Endodermal cell (in vitro differentiated cells): Measurements from ENCODE around the gene CORO7. TPM values are rescaled to one million over a fixed set of nuclear protein-coding genes. Genes with fewer than 3 reads are reported as not detected.

Experiments used
- DNase-seq: peaks from one replicate; pipeline ENCODE4 v3.0.0-alpha.2; 2017
- H3K27ac ChIP-seq: 2 replicates; pipeline ENCODE4 v1.5.1; 2013; ENCODE audit warnings: mild to moderate bottlenecking, low read depth, low read length, moderate library complexity
- H3K27me3 ChIP-seq: 2 replicates; pipeline ENCODE4 v1.6.1; 2013; ENCODE audit warnings: mild to moderate bottlenecking, low read length, moderate library complexity; ENCODE audit not compliant: insufficient read depth, control insufficient read depth, poor library complexity, severe bottlenecking
- H3K36me3 ChIP-seq: 2 replicates; pipeline ENCODE4 v1.7.0; 2013; ENCODE audit warnings: mild to moderate bottlenecking, low read length, moderate library complexity; ENCODE audit not compliant: control insufficient read depth, insufficient read depth
- H3K4me1 ChIP-seq: one replicate; pipeline ENCODE4 v1.7.0; 2013; ENCODE audit warnings: low read length; ENCODE audit not compliant: control insufficient read depth, insufficient read depth
- H3K4me3 ChIP-seq: 2 replicates; pipeline ENCODE4 v1.5.1; 2013; ENCODE audit warnings: mild to moderate bottlenecking, low read length, moderate library complexity
- H3K9ac ChIP-seq: 2 replicates; pipeline ENCODE4 v1.6.1; 2013; ENCODE audit warnings: mild to moderate bottlenecking, low read length, moderate library complexity; ENCODE audit not compliant: poor library complexity, severe bottlenecking; ENCODE audit errors: extremely low read depth
- H3K9me3 ChIP-seq: 2 replicates; pipeline ENCODE4 v1.6.1; 2013; ENCODE audit warnings: mild to moderate bottlenecking, low read length, moderate library complexity; ENCODE audit not compliant: control insufficient read depth
- H3K27ac Mint-ChIP-seq: 2 replicates; pipeline ENCODE4 v1.8.0; 2020; ENCODE audit warnings: mixed read lengths
- H3K27me3 Mint-ChIP-seq: 2 replicates; pipeline ENCODE4 v1.8.0; 2021; ENCODE audit warnings: mild to moderate bottlenecking, mixed read lengths; ENCODE audit not compliant: insufficient read depth
- H3K36me3 Mint-ChIP-seq: 2 replicates; pipeline ENCODE4 v1.8.0; 2020; ENCODE audit warnings: low read depth, mixed read lengths
- H3K4me1 Mint-ChIP-seq: 2 replicates; pipeline ENCODE4 v1.8.0; 2020; ENCODE audit warnings: mixed read lengths
- H3K4me3 Mint-ChIP-seq: 2 replicates; pipeline ENCODE4 v1.8.0; 2020; ENCODE audit warnings: mild to moderate bottlenecking, moderate library complexity, mixed read lengths
- H3K9me3 Mint-ChIP-seq: 2 replicates; pipeline ENCODE4 v1.8.0; 2020; ENCODE audit warnings: mild to moderate bottlenecking, mixed read lengths
- WGBS, 2 experiments: methylation state at CpG; one replicate each; pipeline versions ENCODE4 v1.1.5 to v1.1.7; 2013; ENCODE audit warnings: missing lambda C conversion rate in 2 of 2, mixed read lengths in 1 of 2; ENCODE audit not compliant: insufficient coverage in 1 of 2, insufficient read length in 1 of 2; 5-methylcytosine and 5-hydroxymethylcytosine counted together
- total RNA-seq, 2 donors: library from RNA; stranded (reverse); fragmentation: NEBNext Ultra II Directional in 1 of 2; extraction: Animal tissue kit (Norgen Biotek cat#: 25700) in 1 of 2; gene quantifications; 2 replicates in 1 of 2; 3 replicates in 1 of 2; pipeline ENCODE4 v1.2.1, GENCODE V29; 2021
- TF ChIP-seq, protein P1 (sequence below): fragments of 200-600 bp; sonication (generic); conservative IDR thresholded peaks from 2 replicates; pipeline ENCODE4 v1.5.0; 2021; ENCODE audit warnings: antibody characterized with exemption, mild to moderate bottlenecking

Gene CORO7
- total RNA-seq, 2 donors from 2014 or later: 32.5 to 37.5 TPM

DNA sequence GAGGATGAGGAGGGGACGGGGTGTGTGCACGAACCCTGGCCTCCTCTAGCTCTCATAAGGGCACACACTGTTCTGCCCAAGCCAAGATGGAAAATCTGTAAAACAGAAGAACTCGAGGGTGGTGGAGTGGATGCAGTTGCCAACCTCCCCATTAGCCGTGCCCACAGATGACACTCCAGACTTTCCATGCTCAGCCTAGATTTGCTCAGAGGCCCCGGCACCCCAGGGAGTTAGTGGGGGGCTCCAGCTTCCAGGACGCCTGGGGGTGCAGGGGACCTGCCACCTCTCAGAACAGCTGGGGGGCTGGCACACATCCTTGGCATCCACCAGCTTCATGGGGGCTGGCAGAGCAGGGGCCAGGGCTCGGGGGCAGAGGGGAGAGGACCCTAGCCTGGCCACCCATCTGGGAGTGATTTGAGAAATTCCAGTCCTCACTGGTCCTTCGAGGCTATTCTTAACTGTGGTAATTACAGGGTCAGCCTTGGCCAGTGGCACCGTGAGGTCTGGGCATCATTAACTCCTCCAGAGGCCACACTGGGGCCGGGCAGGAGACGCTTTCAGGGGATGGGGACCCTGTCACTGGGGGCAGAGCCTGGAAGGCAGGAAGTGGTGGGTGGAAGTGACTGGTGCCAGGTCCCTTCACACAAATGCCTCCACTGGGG is 30.5 kb downstream of the CORO7 start:
- H3K36me3 ChIP-seq: no peaks in the 10 kb centered on the region
- DNase-seq: peak; percentile 33
- Mint-ChIP-seq H3K27me3 (no peaks in the 10 kb centered on the region), H3K27ac (peak overlapping the region; percentile 30), H3K9me3 (no peaks in the 10 kb centered on the region), H3K4me3 (no peak overlapping the region), H3K4me1 (peaks cover 6% of the 10 kb centered on the region), H3K36me3 (no peaks in the 10 kb centered on the region)
- H3K4me3 ChIP-seq: no peak overlapping the region
- 90 to 95% methylated on average over 6 to 11 of the region's 11 CpGs for WGBS, 2 experiments
- H3K27ac ChIP-seq: no peak overlapping the region
- no peaks in the 10 kb centered on the region for H3K27me3 ChIP-seq
- no peak overlapping the region for H3K9ac ChIP-seq
- TF ChIP-seq, protein P1, sequence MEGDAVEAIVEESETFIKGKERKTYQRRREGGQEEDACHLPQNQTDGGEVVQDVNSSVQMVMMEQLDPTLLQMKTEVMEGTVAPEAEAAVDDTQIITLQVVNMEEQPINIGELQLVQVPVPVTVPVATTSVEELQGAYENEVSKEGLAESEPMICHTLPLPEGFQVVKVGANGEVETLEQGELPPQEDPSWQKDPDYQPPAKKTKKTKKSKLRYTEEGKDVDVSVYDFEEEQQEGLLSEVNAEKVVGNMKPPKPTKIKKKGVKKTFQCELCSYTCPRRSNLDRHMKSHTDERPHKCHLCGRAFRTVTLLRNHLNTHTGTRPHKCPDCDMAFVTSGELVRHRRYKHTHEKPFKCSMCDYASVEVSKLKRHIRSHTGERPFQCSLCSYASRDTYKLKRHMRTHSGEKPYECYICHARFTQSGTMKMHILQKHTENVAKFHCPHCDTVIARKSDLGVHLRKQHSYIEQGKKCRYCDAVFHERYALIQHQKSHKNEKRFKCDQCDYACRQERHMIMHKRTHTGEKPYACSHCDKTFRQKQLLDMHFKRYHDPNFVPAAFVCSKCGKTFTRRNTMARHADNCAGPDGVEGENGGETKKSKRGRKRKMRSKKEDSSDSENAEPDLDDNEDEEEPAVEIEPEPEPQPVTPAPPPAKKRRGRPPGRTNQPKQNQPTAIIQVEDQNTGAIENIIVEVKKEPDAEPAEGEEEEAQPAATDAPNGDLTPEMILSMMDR: no peak
- H3K9me3 ChIP-seq: no peaks in the 10 kb centered on the region
- no peaks in the 10 kb centered on the region for H3K4me1 ChIP-seq

DNA sequence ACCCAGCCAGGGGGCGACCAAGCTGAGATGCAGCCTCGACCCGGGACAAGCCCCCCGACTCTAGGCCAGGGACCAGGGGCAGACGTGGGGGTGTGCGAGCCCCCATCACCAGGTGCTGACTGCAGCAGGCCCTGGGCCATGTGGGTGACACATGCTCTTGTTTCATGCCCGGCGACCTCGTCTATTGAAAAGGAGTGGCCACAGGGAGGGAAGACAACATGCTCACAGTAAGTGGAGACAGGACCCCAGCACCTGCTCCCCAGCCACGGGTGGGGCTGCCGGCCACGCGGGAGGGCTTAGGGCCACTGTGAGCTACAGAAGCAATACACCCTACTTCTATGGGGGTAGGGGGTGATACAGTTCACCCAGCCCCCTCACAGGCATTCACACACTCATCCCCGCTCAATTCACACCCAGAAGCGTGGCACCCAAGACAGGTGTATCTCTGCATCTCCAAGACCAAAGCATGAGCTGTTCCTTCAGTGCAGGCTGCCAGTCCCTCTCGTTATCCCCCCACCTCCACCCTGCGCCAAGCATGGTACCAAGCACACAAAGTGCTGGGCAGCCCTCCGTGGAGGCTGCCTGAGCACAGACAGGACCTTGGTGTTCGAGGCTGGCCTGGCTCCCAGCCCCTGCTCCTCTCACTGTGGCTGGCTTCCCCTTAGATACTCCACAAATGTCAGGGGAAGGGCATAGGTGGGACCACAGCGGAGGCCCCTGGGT is 31.2 kb downstream of the CORO7 start:
- Histone ChIP-seq H3K9me3 (no peaks in the 10 kb centered on the region), H3K4me3 (no peak overlapping the region), H3K27ac (no peak overlapping the region), H3K4me1 (no peaks in the 10 kb centered on the region), H3K9ac (no peak overlapping the region), H3K36me3 (no peaks in the 10 kb centered on the region), H3K27me3 (no peaks in the 10 kb centered on the region)
- TF ChIP-seq, protein P1: no peak
- peak; percentile 34 for DNase-seq
- Mint-ChIP-seq H3K9me3 (no peaks in the 10 kb centered on the region), H3K27ac (peak overlapping the region; percentile 30), H3K27me3 (no peaks in the 10 kb centered on the region), H3K4me1 (peaks cover 6% of the 10 kb centered on the region), H3K36me3 (no peaks in the 10 kb centered on the region), H3K4me3 (no peak overlapping the region)
- WGBS, 2 experiments: 82 to 87% methylated on average over 11 to 20 of the region's 20 CpGs

DNA sequence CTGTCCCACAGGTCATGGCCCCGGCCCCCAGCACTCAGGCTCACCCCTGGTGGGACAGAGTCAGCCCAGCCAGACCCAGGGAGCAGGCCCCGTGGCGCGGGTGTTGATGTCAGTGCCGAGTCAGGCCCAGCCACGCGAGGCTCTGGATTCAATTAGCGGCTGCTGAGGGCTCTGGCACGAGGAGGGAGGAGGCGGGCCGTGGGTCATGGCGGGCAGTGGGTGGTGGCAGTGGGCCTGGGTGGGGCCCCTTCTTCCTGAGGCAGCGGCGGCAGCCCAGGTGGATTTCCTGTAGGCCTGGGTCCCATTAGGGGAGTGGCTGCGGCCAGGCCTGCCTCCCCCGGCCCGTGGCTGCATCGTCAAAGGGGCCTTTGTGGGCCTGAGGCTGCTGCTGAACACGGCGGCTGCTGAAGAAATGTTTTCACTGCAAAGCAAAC is 31.9 kb downstream of the CORO7 start:
- no peak overlapping the region for H3K9ac ChIP-seq

More for the DNA sequence above, 31.9 kb downstream of the CORO7 start:
- Histone ChIP-seq H3K27me3 (no peaks in the 10 kb centered on the region), H3K4me1 (no peaks in the 10 kb centered on the region), H3K4me3 (no peak overlapping the region), H3K9me3 (no peaks in the 10 kb centered on the region), H3K27ac (peak overlapping the region; percentile 32), H3K36me3 (no peaks in the 10 kb centered on the region)
- no peak for DNase-seq
- Mint-ChIP-seq H3K27ac (no peak overlapping the region), H3K27me3 (no peaks in the 10 kb centered on the region), H3K9me3 (no peaks in the 10 kb centered on the region), H3K36me3 (no peaks in the 10 kb centered on the region), H3K4me3 (no peak overlapping the region), H3K4me1 (no peaks in the 10 kb centered on the region)
- TF ChIP-seq, protein P1: no peak
- 91 to 100% methylated on average over 1 to 20 of the region's 20 CpGs for WGBS, 2 experiments
